Renal cortex interstitium (tissue), 11 donors: Measurements from ENCODE around the gene TADA2A. TPM values are rescaled to one million over a fixed set of nuclear protein-coding genes. Genes with fewer than 3 reads are reported as not detected.
"Not testable (repeated sequence)": the region's sequence is repeated elsewhere in the genome, so short reads cannot be mapped to it uniquely, and the experiment has no call there.

Source experiments
- DNase-seq, 11 donors: peaks; one replicate each; pipeline ENCODE4 v3.0.0-alpha.2; 2013; ENCODE audit warnings: low read depth in 9 of 11, low spot score in 4 of 11; ENCODE audit errors: extremely low read depth in 1 of 11
- polyA plus RNA-seq, 3 donors: library from polyadenylated mRNA; unstranded; fragments of 120-200 nt; gene quantifications; one replicate each; pipeline ENCODE4 v1.2.1, GENCODE V29; 2013; ENCODE audit not compliant: insufficient read length in 3 of 3

TADA2A gene
- polyA plus RNA-seq, 3 donors, result 23.9 to 27.0 (median 25.0) TPM

GRCh38 chr17:37507111-37507510 lies 100.4 kb downstream of the TADA2A start:
- no peak for DNase-seq

- no peak for DNase-seq
These were observed 103.4 kb downstream of the TADA2A start for GRCh38 chr17:37510056-37510455.

GRCh38 chr17:37511642-37512041 lies 105.0 kb downstream of the TADA2A start:
- not testable (repeated sequence) for DNase-seq

GRCh38 chr17:37512442-37513068 lies 105.9 kb downstream of the TADA2A start:
- DNase-seq, result no peak

- DNase-seq, result no peak
These were observed 107.0 kb downstream of the TADA2A start for GRCh38 chr17:37513711-37514110.

GRCh38 chr17:37516127-37516571 lies 109.5 kb downstream of the TADA2A start:
- peak in 2 of 11 donors; percentile 15 to 16 for DNase-seq

GRCh38 chr17:37517881-37518280 lies 111.2 kb downstream of the TADA2A start:
- no peak for DNase-seq

GRCh38 chr17:37518826-37519225 lies 112.1 kb downstream of the TADA2A start:
- DNase-seq, result no peak

- no peak for DNase-seq
These were observed 112.7 kb downstream of the TADA2A start for GRCh38 chr17:37519251-37519985.

GRCh38 chr17:37520174-37520573 lies 113.5 kb downstream of the TADA2A start:
- DNase-seq, result no peak

GRCh38 chr17:37521821-37522220 lies 115.1 kb downstream of the TADA2A start:
- DNase-seq, result no peak

GRCh38 chr17:37523715-37524219 lies 117.1 kb downstream of the TADA2A start:
- no peak for DNase-seq

- DNase-seq, result peak in 10 of 11 donors; percentile 16 to 54 (median 33)
These were observed 120.7 kb downstream of the TADA2A start for GRCh38 chr17:37527249-37527851.

Other genes starting within 250 kb of the TADA2A start
- under 1 TPM; 0.06 to 0.23 (median 0.15) TPM for gene C17orf78, start 30.9 kb upstream of the TADA2A start, polyA plus RNA-seq
- gene ACACA, start 50 bp upstream of the TADA2A start, polyA plus RNA-seq, result 10 to 100 TPM; 37.2 to 43.9 (median 43.6) TPM
- 10 to 100 TPM; 11.2 to 18.1 (median 15.8) TPM for gene DUSP14, start 83.0 kb downstream of the TADA2A start, polyA plus RNA-seq
- gene SYNRG, start 202.5 kb downstream of the TADA2A start, polyA plus RNA-seq, result 10 to 100 TPM; 39.9 to 44.9 (median 41.0) TPM
- 10 to 100 TPM; 38.7 to 47.2 (median 42.0) TPM for gene DDX52, start 236.6 kb downstream of the TADA2A start, polyA plus RNA-seq